ENCODE measurements around the gene PSIP1. TPM values are rescaled to one million over a fixed set of nuclear protein-coding genes. Genes with fewer than 3 reads are reported as not detected.

Gene PSIP1
- total RNA-seq, 4 donors from 2014 or later = 11.7 to 21.3 (median 12.5) TPM

- in situ Hi-C loops (cut with MboI; ENCODE audit: low sequenced_read_pairs in 4 of 4) = no loop called here
- no peak overlapping the region for H3K27ac ChIP-seq
- intact Hi-C loops (cut with DNase I; ENCODE audit: low total_unique reads) = no loop called here
- no peaks in the 10 kb centered on the region for H3K9me3 ChIP-seq
- no peak for DNase-seq
- no peaks in the 10 kb centered on the region for H3K27me3 ChIP-seq
- ATAC-seq = no peak
- no peaks in the 10 kb centered on the region for H3K4me1 ChIP-seq
- peaks cover 0 to 4% of the 10 kb centered on the region in 2 donors for H3K36me3 ChIP-seq
- TF ChIP-seq CTCF (IDR thresholded peaks at IDR 0.05 in 4 of 5, conservative IDR thresholded peaks at IDR 0.05 in 1 of 5) (no peak), POLR2A (IDR thresholded peaks at IDR 0.05) (no peak)
- no peak overlapping the region for H3K4me3 ChIP-seq
These were observed 11.6 kb downstream of the PSIP1 start for GRCh38 chr9:15499139-15499538.

GRCh38 chr9:15498246-15498995 lies 12.3 kb downstream of the PSIP1 start:
- no peak for TF ChIP-seq CTCF (IDR thresholded peaks at IDR 0.05 in 4 of 5, conservative IDR thresholded peaks at IDR 0.05 in 1 of 5)
- TF ChIP-seq POLR2A (IDR thresholded peaks at IDR 0.05) = no peak
- Histone ChIP-seq H3K36me3 (no peaks in the 10 kb centered on the region), H3K27ac (no peak overlapping the region), H3K27me3 (no peaks in the 10 kb centered on the region), H3K4me3 (no peak overlapping the region), H3K9me3 (no peaks in the 10 kb centered on the region), H3K4me1 (no peaks in the 10 kb centered on the region)
- DNase-seq (no peak), ATAC-seq (no peak)
- in situ Hi-C loops (cut with MboI; ENCODE audit: low sequenced_read_pairs in 4 of 4) (no loop called here), intact Hi-C loops (cut with DNase I; ENCODE audit: low total_unique reads) (no loop called here)

GRCh38 chr9:15492485-15493150 lies 18.2 kb downstream of the PSIP1 start:
- intact Hi-C loops (cut with DNase I; ENCODE audit: low total_unique reads) (no loop called here), in situ Hi-C loops (cut with MboI; ENCODE audit: low sequenced_read_pairs in 4 of 4) (no loop called here)
- H3K27ac ChIP-seq = no peak overlapping the region
- H3K4me1 ChIP-seq = no peaks in the 10 kb centered on the region
- TF ChIP-seq POLR2A (IDR thresholded peaks at IDR 0.05) (no peak), CTCF (IDR thresholded peaks at IDR 0.05 in 4 of 5, conservative IDR thresholded peaks at IDR 0.05 in 1 of 5) (no peak)
- H3K4me3 ChIP-seq = no peak overlapping the region
- no peaks in the 10 kb centered on the region for H3K36me3 ChIP-seq
- DNase-seq (no peak), ATAC-seq (no peak)
- H3K9me3 ChIP-seq = no peaks in the 10 kb centered on the region
- no peaks in the 10 kb centered on the region for H3K27me3 ChIP-seq

- no peaks in the 10 kb centered on the region for H3K36me3 ChIP-seq
- no peak overlapping the region for H3K4me3 ChIP-seq
- DNase-seq (no peak), ATAC-seq (no peak)
- H3K27me3 ChIP-seq = no peaks in the 10 kb centered on the region
- no peak overlapping the region for H3K27ac ChIP-seq
- H3K9me3 ChIP-seq = no peaks in the 10 kb centered on the region
- H3K4me1 ChIP-seq = no peaks in the 10 kb centered on the region
- no peak for TF ChIP-seq POLR2A (IDR thresholded peaks at IDR 0.05)
- TF ChIP-seq CTCF (IDR thresholded peaks at IDR 0.05 in 4 of 5, conservative IDR thresholded peaks at IDR 0.05 in 1 of 5) = no peak
- intact Hi-C loops (cut with DNase I; ENCODE audit: low total_unique reads) (no loop called here), in situ Hi-C loops (cut with MboI; ENCODE audit: low sequenced_read_pairs in 4 of 4) (no loop called here)
These were observed 18.8 kb downstream of the PSIP1 start for GRCh38 chr9:15491950-15492349.

All from gastrocnemius medialis (tissue), 4 donors.